Measurements from ENCODE around the gene UGT1A9.

UGT1A9 gene

GRCh38 chr2:233820774-233821105, 149.0 kb downstream of the UGT1A9 start:
- DNase-seq: no peak

- DNase-seq: no peak
Measured at GRCh38 chr2:233821196-233821595, 149.5 kb downstream of the UGT1A9 start.

GRCh38 chr2:233821709-233822100, 150.0 kb downstream of the UGT1A9 start:
- DNase-seq: no peak

GRCh38 chr2:233822101-233822771, 150.5 kb downstream of the UGT1A9 start:
- DNase-seq: no peak
